ENCODE data around the gene NAV3.

DNA sequence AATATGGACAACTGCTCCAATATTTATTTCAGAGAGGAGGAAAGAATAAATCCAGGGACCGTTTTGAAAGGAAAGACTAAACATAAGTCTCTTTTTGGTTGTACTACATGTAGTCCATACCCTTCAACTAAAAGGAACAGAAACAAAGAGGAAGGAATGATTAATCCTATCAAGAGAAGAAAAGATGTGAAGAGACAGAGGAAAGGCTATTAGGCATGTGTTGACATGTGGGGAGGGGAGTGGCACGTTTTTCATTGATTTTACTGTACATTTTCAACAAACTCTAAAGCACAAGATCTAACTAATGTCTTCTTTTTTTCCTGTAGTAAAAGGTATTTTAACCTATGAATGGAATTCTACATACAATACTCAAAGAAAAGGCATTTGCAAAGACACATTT lies 85.6 kb downstream of the NAV3 start:
- TF ChIP-seq, protein P1, sequence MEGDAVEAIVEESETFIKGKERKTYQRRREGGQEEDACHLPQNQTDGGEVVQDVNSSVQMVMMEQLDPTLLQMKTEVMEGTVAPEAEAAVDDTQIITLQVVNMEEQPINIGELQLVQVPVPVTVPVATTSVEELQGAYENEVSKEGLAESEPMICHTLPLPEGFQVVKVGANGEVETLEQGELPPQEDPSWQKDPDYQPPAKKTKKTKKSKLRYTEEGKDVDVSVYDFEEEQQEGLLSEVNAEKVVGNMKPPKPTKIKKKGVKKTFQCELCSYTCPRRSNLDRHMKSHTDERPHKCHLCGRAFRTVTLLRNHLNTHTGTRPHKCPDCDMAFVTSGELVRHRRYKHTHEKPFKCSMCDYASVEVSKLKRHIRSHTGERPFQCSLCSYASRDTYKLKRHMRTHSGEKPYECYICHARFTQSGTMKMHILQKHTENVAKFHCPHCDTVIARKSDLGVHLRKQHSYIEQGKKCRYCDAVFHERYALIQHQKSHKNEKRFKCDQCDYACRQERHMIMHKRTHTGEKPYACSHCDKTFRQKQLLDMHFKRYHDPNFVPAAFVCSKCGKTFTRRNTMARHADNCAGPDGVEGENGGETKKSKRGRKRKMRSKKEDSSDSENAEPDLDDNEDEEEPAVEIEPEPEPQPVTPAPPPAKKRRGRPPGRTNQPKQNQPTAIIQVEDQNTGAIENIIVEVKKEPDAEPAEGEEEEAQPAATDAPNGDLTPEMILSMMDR (conservative IDR thresholded peaks at IDR 0.05; ENCODE audit: low read depth in 2 of 2) = no peak
- TF ChIP-seq, protein P2, sequence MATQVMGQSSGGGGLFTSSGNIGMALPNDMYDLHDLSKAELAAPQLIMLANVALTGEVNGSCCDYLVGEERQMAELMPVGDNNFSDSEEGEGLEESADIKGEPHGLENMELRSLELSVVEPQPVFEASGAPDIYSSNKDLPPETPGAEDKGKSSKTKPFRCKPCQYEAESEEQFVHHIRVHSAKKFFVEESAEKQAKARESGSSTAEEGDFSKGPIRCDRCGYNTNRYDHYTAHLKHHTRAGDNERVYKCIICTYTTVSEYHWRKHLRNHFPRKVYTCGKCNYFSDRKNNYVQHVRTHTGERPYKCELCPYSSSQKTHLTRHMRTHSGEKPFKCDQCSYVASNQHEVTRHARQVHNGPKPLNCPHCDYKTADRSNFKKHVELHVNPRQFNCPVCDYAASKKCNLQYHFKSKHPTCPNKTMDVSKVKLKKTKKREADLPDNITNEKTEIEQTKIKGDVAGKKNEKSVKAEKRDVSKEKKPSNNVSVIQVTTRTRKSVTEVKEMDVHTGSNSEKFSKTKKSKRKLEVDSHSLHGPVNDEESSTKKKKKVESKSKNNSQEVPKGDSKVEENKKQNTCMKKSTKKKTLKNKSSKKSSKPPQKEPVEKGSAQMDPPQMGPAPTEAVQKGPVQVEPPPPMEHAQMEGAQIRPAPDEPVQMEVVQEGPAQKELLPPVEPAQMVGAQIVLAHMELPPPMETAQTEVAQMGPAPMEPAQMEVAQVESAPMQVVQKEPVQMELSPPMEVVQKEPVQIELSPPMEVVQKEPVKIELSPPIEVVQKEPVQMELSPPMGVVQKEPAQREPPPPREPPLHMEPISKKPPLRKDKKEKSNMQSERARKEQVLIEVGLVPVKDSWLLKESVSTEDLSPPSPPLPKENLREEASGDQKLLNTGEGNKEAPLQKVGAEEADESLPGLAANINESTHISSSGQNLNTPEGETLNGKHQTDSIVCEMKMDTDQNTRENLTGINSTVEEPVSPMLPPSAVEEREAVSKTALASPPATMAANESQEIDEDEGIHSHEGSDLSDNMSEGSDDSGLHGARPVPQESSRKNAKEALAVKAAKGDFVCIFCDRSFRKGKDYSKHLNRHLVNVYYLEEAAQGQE (IDR thresholded peaks at IDR 0.05; ENCODE audit: unreplicated experiment) = no peak
- TF ChIP-seq POLR2AphosphoS5 (IDR thresholded peaks at IDR 0.05; ENCODE audit: low read depth) (no peak), STAT1 (IDR thresholded peaks at IDR 0.05; ENCODE audit: unreplicated experiment) (no peak), EZH2phosphoT487 (IDR thresholded peaks at IDR 0.05; ENCODE audit: unreplicated experiment) (no peak), CREB1 (CRISPR knock-in tag; IDR thresholded peaks at IDR 0.05; ENCODE audit: low read depth) (no peak)
